ENCODE measurements around the gene NPTN.
"Not testable (repeated sequence)": the region's sequence is repeated elsewhere in the genome, so short reads cannot be mapped to it uniquely, and the experiment has no call there.

Gene NPTN

DNA sequence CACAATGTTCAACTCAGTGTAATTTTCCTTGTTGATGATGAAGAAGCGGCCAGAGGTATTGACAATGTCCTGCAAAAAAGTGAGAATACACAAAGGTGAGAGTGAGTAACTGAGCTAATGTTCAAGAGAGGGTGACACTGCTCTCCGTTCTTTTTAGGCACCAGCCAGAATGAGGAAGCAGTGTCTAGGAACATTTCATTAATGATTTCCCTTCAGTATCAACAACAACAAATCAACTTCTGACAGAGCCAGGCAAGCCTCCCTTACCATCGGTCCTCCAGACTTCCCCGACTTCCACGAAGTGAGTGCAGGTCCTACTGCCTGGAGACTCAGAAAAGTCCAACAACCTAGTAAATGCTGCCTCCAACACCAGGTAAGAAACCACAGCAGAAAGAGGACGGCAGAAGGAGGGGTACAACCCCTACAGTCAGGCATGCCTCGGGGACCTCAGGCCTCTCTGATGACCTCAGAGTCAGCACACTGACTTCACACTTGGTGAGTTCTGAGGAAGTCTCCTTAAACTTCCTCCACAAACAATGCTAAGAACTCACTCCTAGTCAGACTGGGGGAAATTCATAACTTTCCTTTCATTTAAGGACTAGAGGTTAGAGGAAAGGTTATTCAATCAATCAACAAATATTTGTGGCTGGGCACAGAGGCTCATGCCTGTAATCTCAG lies 62.7 kb downstream of the NPTN start:
- DNase-seq (ENCODE audit: low spot score), result no peak

DNA sequence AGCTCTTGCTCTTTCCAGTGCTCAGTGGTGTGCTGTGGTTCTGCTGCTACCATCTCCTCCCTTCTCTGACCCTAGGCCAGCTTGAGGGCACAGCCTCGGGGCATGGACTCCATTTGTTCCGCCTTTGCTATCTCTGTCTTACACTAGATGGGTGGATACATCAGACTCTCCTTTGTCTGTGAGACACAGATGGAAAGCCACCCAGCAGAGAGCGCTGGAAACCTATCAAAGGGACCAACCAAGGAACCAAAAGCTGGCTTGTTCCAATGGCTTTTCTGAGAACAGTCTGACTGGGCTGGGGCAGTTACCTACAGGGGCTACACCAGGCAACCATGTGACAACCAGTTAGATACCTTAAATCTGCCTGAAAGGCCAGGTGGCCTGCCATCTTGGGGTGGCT lies 63.8 kb downstream of the NPTN start:
- no peak for DNase-seq (ENCODE audit: low spot score)

DNA sequence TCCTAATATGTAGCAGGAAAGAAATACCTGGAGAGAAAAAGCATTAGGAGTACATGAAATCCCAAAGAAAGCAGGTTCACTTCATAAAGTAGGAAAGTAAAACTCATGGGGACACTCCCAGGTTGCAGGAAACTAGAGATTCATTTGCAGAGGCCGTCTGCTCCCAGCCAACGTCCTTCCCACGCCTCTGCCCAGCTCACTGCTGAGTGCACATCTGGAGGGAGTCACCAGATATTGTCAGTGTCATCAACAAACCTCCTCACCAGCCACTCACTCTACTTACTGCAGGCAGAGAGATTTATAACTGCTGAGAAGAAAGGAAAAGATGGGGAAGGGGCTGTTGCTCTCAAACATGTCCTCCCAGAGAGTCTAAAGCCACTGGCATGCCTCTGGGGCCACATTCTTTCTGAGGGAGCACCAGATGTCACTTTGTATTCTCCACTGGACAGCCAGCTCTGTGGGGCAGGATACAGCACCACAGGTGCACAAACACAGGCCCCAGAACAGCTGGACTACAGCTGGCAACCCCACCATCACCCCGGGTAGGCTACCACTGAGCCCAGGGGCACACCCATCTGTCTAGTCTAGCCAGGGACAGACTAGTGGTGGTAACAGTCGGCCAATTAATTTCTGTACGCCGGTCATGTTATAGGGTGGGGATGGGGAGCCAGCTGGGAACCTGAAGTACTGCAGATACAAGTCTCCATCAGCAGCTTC lies 64.5 kb downstream of the NPTN start:
- no peak for DNase-seq (ENCODE audit: low spot score)

DNA sequence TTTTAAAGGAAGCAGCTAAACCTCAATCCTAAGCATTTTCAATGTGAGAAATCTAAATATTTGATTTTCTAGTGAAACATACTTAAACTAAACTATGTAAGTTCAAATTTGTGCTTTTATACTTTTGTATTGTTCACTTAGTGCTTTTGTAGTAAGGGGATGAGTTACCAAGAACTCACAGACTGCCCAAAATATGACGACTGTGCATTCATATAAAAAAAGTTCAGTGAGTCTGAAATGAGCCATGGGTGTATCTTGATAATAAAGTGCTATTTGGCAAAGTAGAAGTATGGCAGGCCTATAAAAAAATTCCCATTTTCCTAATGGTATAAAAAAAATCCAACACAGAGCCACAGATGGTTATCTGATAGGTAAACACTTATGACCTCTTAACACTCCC lies 66.2 kb downstream of the NPTN start:
- no peak for DNase-seq (ENCODE audit: low spot score)

DNA sequence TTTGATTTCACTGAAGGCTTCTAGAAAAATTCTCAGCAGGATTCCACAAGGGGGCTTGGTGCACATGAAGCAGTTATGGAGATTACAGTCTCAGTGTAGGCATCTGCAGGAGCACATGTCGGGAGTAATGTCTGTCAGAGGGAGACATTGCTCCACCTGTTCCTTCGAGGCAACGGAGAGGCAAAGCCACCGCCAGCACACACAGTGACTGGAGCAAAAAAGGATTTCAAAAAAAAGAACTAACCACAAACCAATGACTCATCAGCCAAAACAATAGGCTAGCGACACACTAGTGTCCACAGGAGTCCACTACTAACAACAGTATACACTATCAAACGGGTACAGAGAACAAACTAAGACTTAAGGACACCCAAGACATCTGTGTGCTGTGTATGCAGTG lies 68.9 kb downstream of the NPTN start:
- DNase-seq (ENCODE audit: low spot score), result peak; percentile 38

DNA sequence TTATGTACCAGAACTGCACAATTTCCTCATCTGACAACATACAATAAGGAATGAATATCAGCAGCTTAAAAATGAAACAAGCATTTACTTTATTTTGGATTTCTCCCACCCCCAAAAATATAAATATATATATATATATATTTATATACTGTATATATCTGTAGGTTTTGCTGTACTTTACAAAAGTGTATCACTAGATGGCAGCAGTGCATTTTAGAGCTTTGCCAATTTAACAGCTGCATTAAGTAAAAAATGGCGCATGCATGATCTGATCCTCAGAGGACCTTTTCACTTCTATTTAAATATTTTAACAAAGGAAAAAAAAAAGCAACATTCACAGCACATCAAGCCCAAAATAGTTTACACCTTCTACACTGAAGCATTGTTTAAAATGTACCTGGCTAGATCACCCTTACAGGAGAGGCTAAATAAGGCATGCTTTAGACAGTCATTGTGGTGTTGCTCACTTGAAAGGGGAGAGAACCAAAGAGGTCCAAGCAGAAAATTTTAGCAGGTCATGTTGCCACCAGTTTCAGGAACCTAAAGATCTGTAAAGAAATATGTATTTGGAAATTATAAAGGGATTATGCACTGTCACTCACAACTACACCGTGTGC lies 72.6 kb downstream of the NPTN start:
- peak; percentile 71 for DNase-seq (ENCODE audit: low spot score)

DNA sequence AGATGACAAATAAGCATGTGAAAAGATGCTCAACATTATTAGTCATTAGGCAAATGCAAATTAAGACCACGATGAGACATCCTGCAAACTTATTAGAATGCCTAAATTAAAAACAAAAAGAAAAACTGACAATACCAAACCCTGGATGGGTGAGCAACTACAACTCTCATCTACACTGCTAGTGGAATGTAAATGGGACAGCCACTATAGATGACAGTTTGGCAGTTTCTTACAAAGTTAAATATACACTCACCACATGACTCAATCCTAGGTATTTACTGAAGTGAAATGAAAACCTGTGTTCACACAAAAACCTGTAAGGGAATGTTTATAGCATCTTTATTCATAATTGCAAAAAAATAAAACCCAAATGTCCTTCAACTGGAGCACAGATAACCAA lies 74.7 kb downstream of the NPTN start:
- DNase-seq (ENCODE audit: low spot score), result no peak

DNA sequence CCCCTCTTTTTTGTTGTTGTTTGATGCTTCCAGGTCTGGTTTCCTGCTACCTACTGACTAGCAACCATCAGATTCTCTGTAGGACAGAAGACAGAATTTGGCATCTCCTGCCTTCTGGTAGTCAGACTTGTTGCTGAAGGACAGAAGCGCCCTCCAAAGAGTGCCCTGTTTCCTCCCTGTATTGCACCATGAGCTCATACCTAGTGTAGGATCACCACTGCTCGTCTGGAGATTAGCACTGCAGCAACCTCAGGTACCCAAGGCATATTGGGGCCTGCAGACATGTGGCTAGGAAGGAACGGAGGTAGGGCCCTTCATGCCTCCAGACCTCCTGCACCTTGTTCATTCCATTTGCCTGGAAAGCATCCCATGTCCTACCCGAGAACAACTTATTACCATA lies 78.1 kb downstream of the NPTN start:
- no peak for DNase-seq (ENCODE audit: low spot score)

DNA sequence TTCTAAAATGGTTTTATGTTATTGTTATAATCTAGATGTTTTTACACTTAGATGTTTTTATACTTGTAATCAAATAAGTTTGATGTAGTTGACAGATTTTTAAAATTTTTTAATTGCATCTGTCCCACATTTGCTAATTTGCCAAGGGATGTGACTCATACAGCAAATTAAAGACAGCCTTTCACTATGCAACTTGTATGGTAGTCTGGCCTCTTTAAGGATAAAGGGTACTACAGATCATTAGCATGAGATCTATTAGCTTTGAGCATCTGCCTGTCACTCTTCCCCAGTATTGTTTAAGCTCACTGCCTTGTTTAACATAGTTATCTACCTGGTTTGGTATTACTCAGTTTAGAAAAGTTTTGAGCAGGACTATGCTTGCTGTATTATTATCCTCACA lies 83.0 kb downstream of the NPTN start:
- no peak for DNase-seq (ENCODE audit: low spot score)

DNA sequence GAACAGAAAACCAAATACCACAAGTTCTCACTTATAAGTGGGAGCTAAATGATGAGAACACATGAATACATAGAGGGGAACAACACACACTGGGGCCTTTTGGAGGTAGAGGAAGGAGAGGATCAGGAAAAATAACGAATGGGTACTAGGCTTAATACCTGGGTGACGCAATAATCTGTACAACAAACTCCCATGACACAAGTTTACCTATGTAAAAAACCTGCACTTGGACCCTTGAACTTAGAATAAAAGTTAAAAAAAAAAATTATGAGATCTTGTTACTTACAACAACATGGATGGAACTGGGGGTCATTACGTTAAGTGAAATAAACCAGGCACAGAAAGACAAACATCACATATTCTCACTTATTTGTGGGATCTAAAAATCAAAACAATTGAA lies 84.3 kb downstream of the NPTN start:
- not testable (repeated sequence) for DNase-seq (ENCODE audit: low spot score)

DNA sequence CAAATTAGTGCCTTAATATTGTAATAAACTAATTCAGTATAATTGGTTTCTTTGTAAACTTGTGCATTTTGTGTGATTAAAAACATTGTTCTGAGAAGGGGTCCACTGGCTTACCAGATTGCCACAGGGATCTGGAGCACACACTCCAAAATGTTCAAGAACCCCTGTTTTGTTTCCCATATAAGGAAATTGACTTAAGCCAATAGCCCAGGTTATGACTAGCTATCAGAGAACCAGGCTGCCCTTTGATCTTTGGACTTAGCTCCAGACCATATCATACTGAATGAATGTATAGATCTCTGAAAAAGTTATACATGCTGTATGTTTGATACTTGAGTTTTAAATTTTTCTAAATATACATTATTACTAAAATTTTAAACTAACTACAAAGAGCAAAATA lies 91.7 kb downstream of the NPTN start:
- no peak for DNase-seq (ENCODE audit: low spot score)

DNA sequence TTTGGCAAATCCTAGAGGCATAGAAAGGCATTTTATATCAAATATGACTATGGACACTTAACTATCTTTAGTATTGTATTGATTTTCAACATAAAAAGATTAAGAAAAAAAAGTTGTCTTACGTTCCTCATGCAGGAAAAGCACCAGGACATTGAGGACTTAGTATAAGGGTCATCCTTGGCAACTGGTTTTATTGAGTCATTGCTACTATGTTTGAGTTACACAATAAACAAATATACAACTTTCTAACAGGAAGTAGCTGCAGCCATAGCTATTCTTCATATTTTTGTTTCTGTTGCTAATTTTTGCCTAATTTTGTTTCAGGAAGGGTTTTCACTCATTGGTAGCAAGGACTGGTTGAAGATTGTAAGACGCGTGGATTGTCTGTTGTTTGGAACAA lies 93.0 kb downstream of the NPTN start:
- DNase-seq (ENCODE audit: low spot score), result no peak

DNA sequence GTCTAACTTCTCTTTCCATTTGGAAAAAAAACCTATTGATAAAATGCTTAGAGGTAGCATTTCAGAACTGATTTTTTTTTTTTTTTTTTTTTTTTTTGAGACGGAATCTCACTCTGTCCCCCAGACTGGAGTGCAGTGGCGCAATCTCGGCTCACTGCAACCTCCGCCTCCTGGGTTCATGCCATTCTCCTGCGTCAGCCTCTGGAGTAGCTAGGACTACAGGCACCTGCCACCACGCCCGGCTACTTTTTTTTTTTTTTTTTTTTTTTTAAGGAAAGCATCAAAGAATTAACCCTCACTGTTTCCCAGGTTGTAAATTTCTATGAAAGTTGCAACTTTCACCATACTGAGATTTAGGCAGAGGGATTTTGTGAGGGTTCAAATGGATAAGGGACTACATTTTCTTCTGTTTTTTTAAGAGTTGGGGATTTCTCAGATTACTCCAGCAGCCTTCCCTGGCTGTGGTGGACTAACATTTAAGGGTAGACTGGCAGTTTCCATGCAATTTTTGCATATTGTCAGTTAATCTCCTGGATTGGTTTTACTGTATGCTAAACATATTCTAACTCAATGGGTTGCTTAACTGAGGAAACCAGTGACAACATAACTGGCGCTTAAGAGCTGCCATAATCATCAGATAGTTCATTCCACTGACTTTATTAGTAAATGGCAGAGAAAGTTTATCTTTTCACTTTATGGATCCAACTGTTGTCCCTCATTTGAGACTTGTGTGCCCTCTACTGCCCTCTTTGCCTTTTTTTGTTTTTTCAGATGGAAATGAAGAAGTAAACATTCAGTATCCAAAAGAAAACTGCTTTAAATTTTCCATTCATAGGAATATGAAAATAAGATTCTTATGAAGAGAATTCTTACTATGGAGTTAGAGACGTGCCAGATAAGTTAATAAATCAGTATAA lies 93.7 kb downstream of the NPTN start:
- DNase-seq (ENCODE audit: low spot score), result no peak

DNA sequence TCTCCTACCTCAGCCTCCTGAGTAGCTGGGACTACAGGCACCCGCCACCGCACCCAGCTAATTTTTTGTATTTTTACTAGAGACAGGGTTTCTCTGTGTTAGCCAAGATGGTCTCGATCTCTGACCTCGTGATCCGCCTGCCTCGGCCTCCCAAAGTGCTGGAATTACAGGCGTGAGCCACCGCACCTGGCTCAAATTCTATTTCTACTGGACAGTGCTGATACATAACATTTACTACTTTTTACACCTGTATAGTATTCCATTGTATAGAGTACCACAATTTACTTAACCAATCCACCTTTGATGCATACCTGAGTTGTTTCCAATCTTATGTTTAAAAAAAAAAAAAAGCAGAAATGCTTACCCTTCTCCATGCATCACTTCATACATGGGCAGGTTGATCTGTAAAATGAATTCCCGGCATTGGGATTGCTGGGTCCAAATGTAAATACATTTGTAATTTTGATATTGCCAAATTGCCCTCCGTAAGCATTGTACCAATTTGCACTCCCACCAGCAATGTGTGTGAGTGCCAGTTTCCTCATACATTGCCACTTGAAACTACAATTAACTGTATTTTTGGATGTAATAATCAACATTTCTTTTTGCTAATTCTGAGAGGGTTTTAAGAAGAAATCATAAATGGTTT lies 94.5 kb downstream of the NPTN start:
- DNase-seq (ENCODE audit: low spot score), result no peak

DNA sequence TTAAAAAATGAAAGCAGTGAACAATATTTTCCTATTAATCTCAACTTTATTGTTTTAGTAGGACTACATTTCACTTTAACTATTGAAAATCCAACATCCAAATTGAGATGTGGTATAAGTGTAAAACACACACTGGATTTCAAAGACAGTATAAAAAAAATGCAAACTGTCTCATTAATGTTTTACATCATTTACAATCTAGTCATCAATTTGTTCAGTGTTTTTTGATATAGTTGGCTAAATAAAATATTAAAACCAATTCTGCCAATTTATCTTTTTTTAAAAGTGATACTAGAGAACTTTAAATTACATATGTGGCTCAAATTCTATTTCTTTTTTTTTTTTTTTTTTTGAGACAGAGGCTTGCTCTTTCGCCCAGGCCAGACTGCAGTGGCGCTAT lies 95.1 kb downstream of the NPTN start:
- DNase-seq (ENCODE audit: low spot score), result no peak

DNA sequence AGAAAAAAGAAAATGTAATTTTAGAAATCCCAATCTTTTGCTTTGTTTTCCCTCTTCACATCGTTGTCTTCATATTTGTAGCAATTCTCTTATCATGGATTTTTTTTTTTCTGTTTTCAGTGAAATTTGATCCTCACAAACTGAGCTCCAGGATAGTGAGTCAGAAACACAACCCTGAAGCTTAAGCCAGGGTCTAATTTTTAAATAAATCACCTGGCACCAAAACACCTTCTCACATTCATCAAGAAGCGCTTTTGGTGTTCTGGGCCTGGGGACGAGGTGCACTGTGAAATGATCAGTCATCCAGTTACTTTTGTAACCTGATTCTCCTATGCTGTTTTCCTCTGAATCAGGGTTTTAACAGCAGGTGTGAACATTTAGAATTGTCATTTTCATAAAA lies 102.5 kb downstream of the NPTN start:
- DNase-seq (ENCODE audit: low spot score), result no peak

DNA sequence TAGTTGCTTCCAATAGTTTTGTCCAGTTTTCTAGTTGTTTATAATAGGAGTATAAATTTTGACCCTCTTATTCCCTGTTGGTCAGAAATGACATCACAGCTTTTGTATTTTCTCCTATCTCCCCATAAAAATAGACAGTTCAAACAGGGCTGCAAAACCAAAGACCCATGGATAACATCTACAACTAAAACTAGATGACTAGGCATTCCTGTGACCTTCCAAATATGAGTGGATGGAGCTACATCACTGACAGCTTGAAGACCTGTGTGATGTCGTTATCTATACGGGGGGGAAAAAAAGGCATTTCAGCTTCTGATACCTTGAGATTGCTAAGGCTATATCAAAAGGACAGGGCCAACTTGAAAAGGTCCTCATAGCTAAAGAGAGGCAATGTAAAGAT lies 105.6 kb downstream of the NPTN start:
- no peak for DNase-seq (ENCODE audit: low spot score)

DNA sequence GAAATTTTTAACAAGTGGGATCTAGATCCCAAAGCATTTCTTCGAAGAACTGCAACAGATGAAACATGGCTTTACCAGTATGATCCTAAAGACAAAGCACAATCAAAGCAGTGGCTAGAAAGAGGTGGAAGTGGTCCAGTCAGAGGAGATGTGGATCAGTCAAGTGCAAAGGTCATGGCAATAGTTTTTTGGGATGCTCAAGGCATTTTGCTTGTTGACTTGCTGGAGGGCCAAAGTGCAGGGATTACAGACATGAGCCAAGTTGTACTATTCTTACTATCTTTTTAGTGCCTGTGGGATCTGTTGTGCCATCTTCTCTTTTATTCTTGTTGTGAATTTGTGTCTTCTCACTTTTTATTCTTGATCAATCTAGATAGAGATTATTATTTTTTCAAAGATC lies 108.3 kb downstream of the NPTN start:
- no peak for DNase-seq (ENCODE audit: low spot score)

DNA sequence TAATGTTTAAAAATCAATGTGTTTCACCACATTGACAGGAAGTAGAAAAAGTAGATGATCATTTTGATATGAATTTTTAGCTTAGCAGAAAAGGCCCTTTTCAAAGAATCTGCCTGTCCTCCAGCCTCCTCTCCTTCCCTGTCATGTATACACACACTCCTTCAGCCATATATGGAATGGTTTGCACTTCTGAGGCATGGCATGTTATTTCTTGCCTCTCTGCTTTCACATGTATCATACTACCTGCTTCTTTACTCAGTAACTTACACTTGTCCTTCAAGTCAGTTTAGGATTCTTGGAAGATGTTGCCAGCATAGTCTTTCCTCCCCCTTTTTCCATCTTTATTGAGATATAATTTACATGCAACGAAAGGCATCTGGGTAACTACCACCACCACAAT lies 111.2 kb downstream of the NPTN start:
- DNase-seq (ENCODE audit: low spot score), result no peak

DNA sequence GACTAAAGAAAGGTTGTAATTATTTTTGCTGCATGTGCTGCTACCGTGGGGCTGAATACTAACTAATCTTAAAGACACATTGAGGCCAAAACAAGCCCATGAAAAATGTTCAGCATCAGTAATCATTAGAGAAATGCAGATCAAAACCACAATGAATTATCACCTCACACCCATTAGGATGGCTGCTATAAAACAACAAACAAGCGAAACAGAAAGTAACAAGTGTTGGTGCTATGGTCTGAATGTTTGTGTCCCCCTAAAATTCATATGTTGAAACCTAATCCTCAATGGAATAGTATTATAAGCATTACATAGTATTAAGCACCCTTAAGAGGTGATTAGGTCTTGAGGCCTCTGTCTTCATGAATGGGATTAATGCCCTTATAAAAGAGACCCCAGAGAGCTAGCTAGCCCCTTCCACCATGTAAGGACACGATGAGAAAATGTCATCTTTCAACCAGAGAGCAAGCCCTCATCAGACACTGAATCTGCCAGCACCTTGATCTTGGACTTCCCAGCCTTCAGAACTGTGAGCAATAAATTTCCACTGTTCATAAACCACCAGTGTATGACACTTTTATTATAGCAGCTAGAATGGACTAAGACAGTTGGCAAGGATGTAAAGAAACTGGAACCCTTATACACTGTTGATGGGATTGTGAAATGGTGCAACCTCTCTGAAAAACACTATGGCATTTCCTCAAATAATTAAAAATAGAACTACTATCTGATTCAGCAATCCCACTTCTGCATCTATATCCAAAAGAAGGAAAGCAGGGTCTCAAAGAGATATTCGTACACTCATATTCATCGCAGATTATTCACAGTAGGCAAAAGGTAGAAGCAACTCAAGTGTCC lies 114.1 kb downstream of the NPTN start:
- no peak for DNase-seq (ENCODE audit: low spot score)

All from RKO (cell line).